Hepatocyte (in vitro differentiated cells): ENCODE results near the gene IGSF22.

Experiments
- EZH2 ChIP-seq: fragments of 200-600 bp; sonication (generic); IDR thresholded peaks from 2 replicates; pipeline ENCODE4 v1.6.1; 2016; ENCODE audit warnings: antibody characterized with exemption, mild to moderate bottlenecking, borderline replicate concordance
- EZH2phosphoT487 ChIP-seq: fragments of 200-600 bp; sonication (generic); IDR thresholded peaks from one replicate; pipeline ENCODE4 v1.6.1; 2018; ENCODE audit warnings: antibody characterized with exemption, mild to moderate bottlenecking, low read depth, moderate library complexity; ENCODE audit not compliant: unreplicated experiment, severe bottlenecking
- TF ChIP-seq, protein P1 (sequence below): fragments of 200-600 bp; sonication (generic); IDR thresholded peaks from 2 replicates; pipeline ENCODE4 v1.5.1; 2016; ENCODE audit warnings: antibody characterized with exemption, mild to moderate bottlenecking; ENCODE audit not compliant: poor library complexity

DNA sequence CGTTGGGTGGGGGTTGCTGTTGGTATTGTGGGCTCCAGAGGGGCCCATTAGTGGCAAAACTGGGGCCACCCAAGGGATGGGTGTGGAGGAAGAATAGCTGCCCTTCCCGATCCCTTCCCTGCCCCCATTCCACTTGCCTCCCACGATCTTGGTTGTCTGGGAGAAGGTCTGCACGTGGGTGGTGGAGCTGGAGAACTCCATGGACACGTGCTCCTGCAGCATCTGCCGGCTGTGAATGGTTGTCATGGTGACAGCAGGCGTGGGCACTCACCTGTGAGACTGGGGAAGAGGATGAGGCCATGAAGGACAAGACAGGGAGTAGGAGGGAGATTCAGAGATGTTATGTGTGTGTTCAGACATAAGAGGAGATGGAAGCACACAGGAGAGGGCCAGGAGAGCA is 2.0 kb downstream of the IGSF22 start:
- TF ChIP-seq, protein P1, sequence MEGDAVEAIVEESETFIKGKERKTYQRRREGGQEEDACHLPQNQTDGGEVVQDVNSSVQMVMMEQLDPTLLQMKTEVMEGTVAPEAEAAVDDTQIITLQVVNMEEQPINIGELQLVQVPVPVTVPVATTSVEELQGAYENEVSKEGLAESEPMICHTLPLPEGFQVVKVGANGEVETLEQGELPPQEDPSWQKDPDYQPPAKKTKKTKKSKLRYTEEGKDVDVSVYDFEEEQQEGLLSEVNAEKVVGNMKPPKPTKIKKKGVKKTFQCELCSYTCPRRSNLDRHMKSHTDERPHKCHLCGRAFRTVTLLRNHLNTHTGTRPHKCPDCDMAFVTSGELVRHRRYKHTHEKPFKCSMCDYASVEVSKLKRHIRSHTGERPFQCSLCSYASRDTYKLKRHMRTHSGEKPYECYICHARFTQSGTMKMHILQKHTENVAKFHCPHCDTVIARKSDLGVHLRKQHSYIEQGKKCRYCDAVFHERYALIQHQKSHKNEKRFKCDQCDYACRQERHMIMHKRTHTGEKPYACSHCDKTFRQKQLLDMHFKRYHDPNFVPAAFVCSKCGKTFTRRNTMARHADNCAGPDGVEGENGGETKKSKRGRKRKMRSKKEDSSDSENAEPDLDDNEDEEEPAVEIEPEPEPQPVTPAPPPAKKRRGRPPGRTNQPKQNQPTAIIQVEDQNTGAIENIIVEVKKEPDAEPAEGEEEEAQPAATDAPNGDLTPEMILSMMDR, result no peak
- TF ChIP-seq EZH2phosphoT487 (no peak), EZH2 (no peak)
